ENCODE results near the gene SLC12A6.

DNA sequence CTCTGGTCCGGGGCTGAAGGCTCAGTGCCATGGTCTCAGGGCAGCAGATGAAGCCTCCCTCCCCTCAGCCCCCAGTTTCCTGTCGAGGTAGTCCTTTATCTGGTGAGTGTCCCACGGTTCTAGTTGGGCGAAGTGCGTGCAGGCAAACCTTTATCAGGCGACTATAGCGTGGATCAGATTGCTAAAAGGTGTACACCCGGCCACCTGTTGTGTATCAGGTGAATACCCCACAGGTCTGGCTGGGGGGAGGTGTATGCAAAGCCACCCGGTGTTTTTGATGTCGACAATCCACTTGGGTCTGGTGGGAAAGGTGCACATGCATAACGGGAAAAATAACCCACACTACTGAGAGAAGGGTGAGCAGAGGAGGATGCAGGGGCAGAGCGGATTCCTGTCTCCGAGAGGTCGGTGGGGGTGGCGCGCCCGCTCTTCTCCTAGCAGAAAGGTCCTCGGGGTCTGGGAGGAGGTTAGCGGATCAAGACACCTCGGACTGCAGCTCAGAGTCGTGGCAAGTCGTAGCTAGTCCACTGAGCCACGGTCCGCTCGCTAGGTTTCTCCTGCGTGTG, 507 bp downstream of the SLC12A6 start:
- TF ChIP-seq POLR2AphosphoS5 (IDR thresholded peaks at IDR 0.05; ENCODE audit: low read depth, low read length) = no peak
- TF ChIP-seq, protein P1, sequence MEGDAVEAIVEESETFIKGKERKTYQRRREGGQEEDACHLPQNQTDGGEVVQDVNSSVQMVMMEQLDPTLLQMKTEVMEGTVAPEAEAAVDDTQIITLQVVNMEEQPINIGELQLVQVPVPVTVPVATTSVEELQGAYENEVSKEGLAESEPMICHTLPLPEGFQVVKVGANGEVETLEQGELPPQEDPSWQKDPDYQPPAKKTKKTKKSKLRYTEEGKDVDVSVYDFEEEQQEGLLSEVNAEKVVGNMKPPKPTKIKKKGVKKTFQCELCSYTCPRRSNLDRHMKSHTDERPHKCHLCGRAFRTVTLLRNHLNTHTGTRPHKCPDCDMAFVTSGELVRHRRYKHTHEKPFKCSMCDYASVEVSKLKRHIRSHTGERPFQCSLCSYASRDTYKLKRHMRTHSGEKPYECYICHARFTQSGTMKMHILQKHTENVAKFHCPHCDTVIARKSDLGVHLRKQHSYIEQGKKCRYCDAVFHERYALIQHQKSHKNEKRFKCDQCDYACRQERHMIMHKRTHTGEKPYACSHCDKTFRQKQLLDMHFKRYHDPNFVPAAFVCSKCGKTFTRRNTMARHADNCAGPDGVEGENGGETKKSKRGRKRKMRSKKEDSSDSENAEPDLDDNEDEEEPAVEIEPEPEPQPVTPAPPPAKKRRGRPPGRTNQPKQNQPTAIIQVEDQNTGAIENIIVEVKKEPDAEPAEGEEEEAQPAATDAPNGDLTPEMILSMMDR (IDR thresholded peaks at IDR 0.05 in 2 of 3, conservative IDR thresholded peaks at IDR 0.05 in 1 of 3; ENCODE audit: borderline replicate concordance in 1 of 3, insufficient read depth in 1 of 3, low read depth in 2 of 3, low read length in 2 of 3) = no peak
- no peak for TF ChIP-seq EZH2phosphoT487 (IDR thresholded peaks at IDR 0.05; ENCODE audit: borderline replicate concordance)
- TF ChIP-seq, protein P2, sequence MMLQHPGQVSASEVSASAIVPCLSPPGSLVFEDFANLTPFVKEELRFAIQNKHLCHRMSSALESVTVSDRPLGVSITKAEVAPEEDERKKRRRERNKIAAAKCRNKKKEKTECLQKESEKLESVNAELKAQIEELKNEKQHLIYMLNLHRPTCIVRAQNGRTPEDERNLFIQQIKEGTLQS (IDR thresholded peaks at IDR 0.05) = no peak
- no peak for TF ChIP-seq EGR1 (IDR thresholded peaks at IDR 0.05; ENCODE audit: low read depth)
- TF ChIP-seq, protein P3, sequence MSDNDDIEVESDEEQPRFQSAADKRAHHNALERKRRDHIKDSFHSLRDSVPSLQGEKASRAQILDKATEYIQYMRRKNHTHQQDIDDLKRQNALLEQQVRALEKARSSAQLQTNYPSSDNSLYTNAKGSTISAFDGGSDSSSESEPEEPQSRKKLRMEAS (IDR thresholded peaks at IDR 0.05) = no peak
